Erythroblast (primary cell): Measurements from ENCODE around the gene ARID1B.

Experiments
- GATA1 ChIP-seq: IDR thresholded peaks from 2 replicates; pipeline ENCODE4 v1.6.1; 2011; ENCODE audit warnings: low read depth, mild to moderate bottlenecking, control low read depth, low read length, moderate library complexity
- POLR2A ChIP-seq: IDR thresholded peaks from 2 replicates; pipeline ENCODE4 v1.6.1; 2011; ENCODE audit warnings: mild to moderate bottlenecking, low read length

GRCh38 chr6:156804402-156804801 lies 27.2 kb downstream of the ARID1B start:
- TF ChIP-seq POLR2A (no peak), GATA1 (no peak)
